Smooth muscle cell (in vitro differentiated cells): ENCODE results near the gene CIAO3. TPM values are rescaled to one million over a fixed set of nuclear protein-coding genes. Genes with fewer than 3 reads are reported as not detected.

Experiments
- DNase-seq: peaks from one replicate; lab custom pipeline; 2025; ENCODE audit not compliant: unreplicated experiment; lab: John Stamatoyannopoulos, UW
- H2AFZ ChIP-seq: fragments of 200-600 bp; sonication (generic); 2 replicates; pipeline ENCODE4 v1.6.0; 2016; ENCODE audit warnings: antibody characterized with exemption, low read depth, mild to moderate bottlenecking
- H3F3A ChIP-seq: fragments of 200-600 bp; sonication (generic); 2 replicates; pipeline ENCODE4 v1.6.0; 2017; ENCODE audit warnings: antibody characterized with exemption, low read depth
- H3K27ac ChIP-seq: fragments of 200-600 bp; sonication (generic); 2 replicates; pipeline ENCODE4 v1.5.1; 2016; ENCODE audit warnings: low read depth, mild to moderate bottlenecking
- H3K27me3 ChIP-seq: fragments of 200-600 bp; sonication (generic); 2 replicates; pipeline ENCODE4 v1.6.1; 2016; ENCODE audit warnings: low read depth, mild to moderate bottlenecking
- H3K36me3 ChIP-seq: fragments of 200-600 bp; sonication (generic); 2 replicates; pipeline ENCODE4 v1.5.1; 2016; ENCODE audit warnings: low read depth
- H3K4me1 ChIP-seq: fragments of 200-600 bp; sonication (generic); 2 replicates; pipeline ENCODE4 v1.5.1; 2016; ENCODE audit warnings: low read depth
- H3K4me2 ChIP-seq: fragments of 200-600 bp; sonication (generic); 2 replicates; pipeline ENCODE4 v1.6.0; 2016; ENCODE audit warnings: mild to moderate bottlenecking
- H3K4me3 ChIP-seq: fragments of 200-600 bp; sonication (generic); 2 replicates; pipeline ENCODE4 v1.5.1; 2016; ENCODE audit warnings: mild to moderate bottlenecking
- H3K79me2 ChIP-seq: fragments of 200-600 bp; sonication (generic); 2 replicates; pipeline ENCODE4 v1.6.0; 2016; ENCODE audit warnings: low read depth, mild to moderate bottlenecking
- H3K9ac ChIP-seq: fragments of 200-600 bp; sonication (generic); 2 replicates; pipeline ENCODE4 v1.6.0; 2016; ENCODE audit warnings: low read depth
- H3K9me3 ChIP-seq: fragments of 200-600 bp; sonication (generic); replicated peaks from 2 replicates; pipeline ENCODE4 v1.5.1; 2016; ENCODE audit warnings: low read depth
- H4K20me1 ChIP-seq: fragments of 200-600 bp; sonication (generic); 2 replicates; pipeline ENCODE4 v1.6.0; 2016; ENCODE audit warnings: low read depth
- CTCF ChIP-seq: fragments of 200-600 bp; sonication (generic); IDR thresholded peaks from 2 replicates; pipeline ENCODE4 v1.5.1; 2017; ENCODE audit warnings: borderline replicate concordance, mild to moderate bottlenecking, antibody characterized with exemption; ENCODE audit not compliant: insufficient read depth, poor library complexity, severe bottlenecking
- WGBS: methylation state at CpG from one replicate; pipeline ENCODE4 v1.1.7; 2016; ENCODE audit warnings: low lambda C conversion rate; 5-methylcytosine and 5-hydroxymethylcytosine counted together
- polyA plus RNA-seq: library from polyadenylated mRNA; unstranded; fragments of >200 nt; fragmentation: Nextera tagmentation; extraction: Ambion mirVana; gene quantifications from 2 replicates; pipeline ENCODE4 v1.2.1, GENCODE V29; 2016
- total RNA-seq: library from RNA; depleted of rRNA; stranded (reverse); fragments of >200 nt; gene quantifications from 2 replicates; pipeline ENCODE4 v1.2.3, GENCODE V29; 2014

The CIAO3 gene
- total and polyA plus RNA-seq, 2 experiments from 2014 or later: 19.7 to 39.6 TPM

- DNase-seq: no peak
- no peak for TF ChIP-seq CTCF
- no peaks in the 10 kb centered on the region for H3F3A ChIP-seq
- H4K20me1 ChIP-seq: no peaks in the 10 kb centered on the region
- H3K4me3 ChIP-seq: no peak overlapping the region
- H3K9me3 ChIP-seq: no peaks in the 10 kb centered on the region
- H3K4me2 ChIP-seq: no peak overlapping the region
- H3K79me2 ChIP-seq: no peaks in the 10 kb centered on the region
- no peaks in the 10 kb centered on the region for H3K36me3 ChIP-seq
- no peak overlapping the region for H3K9ac ChIP-seq
- 89% methylated on average over 16 of the region's 16 CpGs for WGBS
- H3K27me3 ChIP-seq: no peaks in the 10 kb centered on the region
- H2AFZ ChIP-seq: no peak overlapping the region
- H3K4me1 ChIP-seq: no peaks in the 10 kb centered on the region
- H3K27ac ChIP-seq: no peak overlapping the region
These were observed 39.5 kb upstream of the CIAO3 start for GRCh38 chr16:780296-780695.

- no peak overlapping the region for H2AFZ ChIP-seq
- H4K20me1 ChIP-seq: no peaks in the 10 kb centered on the region
These were observed 38.8 kb upstream of the CIAO3 start for GRCh38 chr16:779561-779960.

GRCh38 chr16:778909-779527 lies 38.2 kb upstream of the CIAO3 start:
- Histone ChIP-seq H2AFZ (no peak overlapping the region), H3K4me1 (no peaks in the 10 kb centered on the region), H3K79me2 (no peaks in the 10 kb centered on the region), H3K9ac (no peak overlapping the region), H3K4me3 (no peak overlapping the region), H3K36me3 (no peaks in the 10 kb centered on the region), H3K27me3 (no peaks in the 10 kb centered on the region), H3F3A (no peaks in the 10 kb centered on the region), H3K4me2 (no peak overlapping the region), H4K20me1 (no peaks in the 10 kb centered on the region), H3K27ac (no peak overlapping the region), H3K9me3 (no peaks in the 10 kb centered on the region)
- no peak for DNase-seq
- WGBS: 92% methylated on average over 5 of the region's 6 CpGs
- no peak for TF ChIP-seq CTCF

More at GRCh38 chr16:779561-779960, 38.8 kb upstream of the CIAO3 start:
- Histone ChIP-seq H3K27ac (no peak overlapping the region), H3K9ac (no peak overlapping the region), H3K27me3 (no peaks in the 10 kb centered on the region), H3K4me2 (no peak overlapping the region), H3K79me2 (no peaks in the 10 kb centered on the region), H3K36me3 (no peaks in the 10 kb centered on the region), H3K9me3 (no peaks in the 10 kb centered on the region), H3K4me1 (no peaks in the 10 kb centered on the region), H3K4me3 (no peak overlapping the region), H3F3A (no peaks in the 10 kb centered on the region)
- no peak for TF ChIP-seq CTCF
- WGBS: 84% methylated on average over 11 of the region's 13 CpGs
- no peak for DNase-seq

GRCh38 chr16:778447-778846 lies 37.6 kb upstream of the CIAO3 start:
- Histone ChIP-seq H3K9ac (no peak overlapping the region), H2AFZ (no peak overlapping the region), H3K4me2 (no peak overlapping the region), H3K4me1 (no peaks in the 10 kb centered on the region), H4K20me1 (no peaks in the 10 kb centered on the region), H3K36me3 (no peaks in the 10 kb centered on the region), H3K9me3 (no peaks in the 10 kb centered on the region), H3K27ac (no peak overlapping the region), H3F3A (no peaks in the 10 kb centered on the region), H3K4me3 (no peak overlapping the region), H3K79me2 (no peaks in the 10 kb centered on the region), H3K27me3 (no peaks in the 10 kb centered on the region)
- DNase-seq: no peak
- no peak for TF ChIP-seq CTCF
- WGBS: 91% methylated on average over 9 of the region's 11 CpGs
